OCI-LY1 (cell line): ENCODE data around the gene SYNDIG1.

Source experiments
- EZH2 ChIP-seq: fragments of 200-600 bp; sonication (generic), shearing (Covaris generic); IDR thresholded peaks from 2 replicates; pipeline ENCODE4 v1.8.0; 2017; ENCODE audit warnings: borderline replicate concordance, mixed run types, mild to moderate bottlenecking, antibody characterized with exemption, low read length, moderate library complexity, mixed read lengths
- TF ChIP-seq, protein P1 (sequence below): fragments of 200-600 bp; sonication (generic), shearing (Covaris generic); IDR thresholded peaks from 2 replicates; pipeline ENCODE4 v1.5.1; 2017; ENCODE audit warnings: mild to moderate bottlenecking, antibody characterized with exemption, low read length, moderate library complexity, mixed read lengths

DNA sequence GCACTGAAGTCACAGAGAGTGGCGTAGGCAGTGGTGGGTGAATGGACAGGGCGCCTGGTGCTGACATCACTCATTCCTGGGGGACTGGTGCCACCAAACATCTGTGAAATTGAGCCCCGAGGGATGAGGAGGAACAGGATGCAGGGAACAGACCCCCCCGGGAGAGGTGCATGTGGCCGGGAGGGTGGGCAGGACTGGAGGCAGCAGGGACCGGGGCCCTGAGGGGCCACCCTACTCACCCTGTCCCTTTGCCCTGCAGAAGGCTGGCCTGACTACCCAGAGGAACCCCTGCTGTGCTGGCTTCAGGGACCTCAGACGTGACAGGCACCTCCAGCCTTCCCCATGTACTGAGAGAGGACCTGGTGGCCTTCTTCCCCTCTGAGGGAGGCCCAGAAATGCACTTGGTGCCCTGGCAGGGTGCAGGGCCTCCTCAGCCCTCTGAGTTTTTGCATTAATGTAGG is 25.1 kb downstream of the SYNDIG1 start:
- TF ChIP-seq, protein P1, sequence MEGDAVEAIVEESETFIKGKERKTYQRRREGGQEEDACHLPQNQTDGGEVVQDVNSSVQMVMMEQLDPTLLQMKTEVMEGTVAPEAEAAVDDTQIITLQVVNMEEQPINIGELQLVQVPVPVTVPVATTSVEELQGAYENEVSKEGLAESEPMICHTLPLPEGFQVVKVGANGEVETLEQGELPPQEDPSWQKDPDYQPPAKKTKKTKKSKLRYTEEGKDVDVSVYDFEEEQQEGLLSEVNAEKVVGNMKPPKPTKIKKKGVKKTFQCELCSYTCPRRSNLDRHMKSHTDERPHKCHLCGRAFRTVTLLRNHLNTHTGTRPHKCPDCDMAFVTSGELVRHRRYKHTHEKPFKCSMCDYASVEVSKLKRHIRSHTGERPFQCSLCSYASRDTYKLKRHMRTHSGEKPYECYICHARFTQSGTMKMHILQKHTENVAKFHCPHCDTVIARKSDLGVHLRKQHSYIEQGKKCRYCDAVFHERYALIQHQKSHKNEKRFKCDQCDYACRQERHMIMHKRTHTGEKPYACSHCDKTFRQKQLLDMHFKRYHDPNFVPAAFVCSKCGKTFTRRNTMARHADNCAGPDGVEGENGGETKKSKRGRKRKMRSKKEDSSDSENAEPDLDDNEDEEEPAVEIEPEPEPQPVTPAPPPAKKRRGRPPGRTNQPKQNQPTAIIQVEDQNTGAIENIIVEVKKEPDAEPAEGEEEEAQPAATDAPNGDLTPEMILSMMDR: no peak
- no peak for TF ChIP-seq EZH2
